CD14-positive monocyte (primary cell): ENCODE measurements around the gene FGF14. TPM values are rescaled to one million over a fixed set of nuclear protein-coding genes. Genes with fewer than 3 reads are reported as not detected.

Source experiments
- DNase-seq, 3 donors: peaks; one replicate each; pipeline ENCODE4 v3.0.0-alpha.2; 2011 to 2022
- H2AFZ ChIP-seq: 2 replicates; pipeline ENCODE4 v1.6.0; 2012; ENCODE audit warnings: mild to moderate bottlenecking, low read depth, low read length, inconsistent platforms; ENCODE audit not compliant: insufficient read depth, poor library complexity, severe bottlenecking
- H3K27ac ChIP-seq, 2 donors: 1 replicate in 1 of 2; 2 replicates in 1 of 2; pipeline ENCODE4 v1.5.1; 2012 to 2013; ENCODE audit warnings: low read length in 2 of 2, control low read depth in 1 of 2, inconsistent platforms in 1 of 2, low read depth in 1 of 2, mild to moderate bottlenecking in 1 of 2
- H3K27me3 ChIP-seq, 2 donors: one replicate each; pipeline versions ENCODE4 v1.6.0 to v1.6.1; 2011 to 2013; ENCODE audit warnings: low read length in 2 of 2; ENCODE audit not compliant: control insufficient read depth in 2 of 2, insufficient read depth in 2 of 2
- H3K36me3 ChIP-seq, 2 donors: replicated peaks in 1 of 2; 1 replicate in 1 of 2; 2 replicates in 1 of 2; pipeline versions ENCODE4 v1.5.1 to v1.6.1; 2012 to 2013; ENCODE audit warnings: low read length in 2 of 2, control low read depth in 1 of 2, inconsistent platforms in 1 of 2, mild to moderate bottlenecking in 1 of 2; ENCODE audit not compliant: insufficient read depth in 2 of 2, control insufficient read depth in 1 of 2
- H3K4me1 ChIP-seq, 2 donors: 1 replicate in 1 of 2; 2 replicates in 1 of 2; pipeline versions ENCODE4 v1.5.1 to v1.6.1; 2012 to 2013; ENCODE audit warnings: low read length in 2 of 2, control low read depth in 1 of 2, inconsistent platforms in 1 of 2, mild to moderate bottlenecking in 1 of 2, moderate library complexity in 1 of 2; ENCODE audit not compliant: insufficient read depth in 2 of 2, control insufficient read depth in 1 of 2
- H3K4me2 ChIP-seq: replicated peaks from 2 replicates; pipeline ENCODE3; 2012; ENCODE audit warnings: low read length, moderate library complexity, mild to moderate bottlenecking; ENCODE audit not compliant: poor library complexity, severe bottlenecking; ENCODE audit errors: extremely low read depth
- H3K4me3 ChIP-seq, 3 experiments: fragments of 200-600 bp in 1 of 3; sonication (generic) in 1 of 3; replicated peaks in 1 of 3; 1 replicate in 2 of 3; 2 replicates in 1 of 3; pipeline ENCODE4 v1.5.1; 2011 to 2013; ENCODE audit warnings: low read length in 3 of 3, mild to moderate bottlenecking in 3 of 3, control low read depth in 2 of 3, low read depth in 2 of 3, inconsistent platforms in 1 of 3, moderate library complexity in 1 of 3
- H3K79me2 ChIP-seq: 2 replicates; pipeline ENCODE4 v1.6.0; 2012; ENCODE audit warnings: mild to moderate bottlenecking, control low read depth, inconsistent platforms, low read length, moderate library complexity; ENCODE audit not compliant: insufficient read depth
- H3K9ac ChIP-seq: 2 replicates; pipeline ENCODE4 v1.6.0; 2017; ENCODE audit warnings: low read length, mild to moderate bottlenecking; ENCODE audit not compliant: insufficient read depth, poor library complexity, severe bottlenecking
- H3K9me3 ChIP-seq, 2 donors: replicated peaks in 1 of 2; 1 replicate in 1 of 2; 2 replicates in 1 of 2; pipeline versions ENCODE4 v1.5.1 to v1.6.1; 2012 to 2013; ENCODE audit warnings: low read length in 2 of 2, control low read depth in 1 of 2; ENCODE audit not compliant: control insufficient read depth in 1 of 2, insufficient read depth in 1 of 2
- H4K20me1 ChIP-seq: 2 replicates; pipeline ENCODE4 v1.6.0; 2012; ENCODE audit warnings: mild to moderate bottlenecking, low read length, control low read depth, moderate library complexity; ENCODE audit not compliant: insufficient read depth
- H3K27ac Mint-ChIP-seq, 7 donors: one replicate each; pipeline ENCODE4 v1.8.0; 2020; ENCODE audit warnings: mild to moderate bottlenecking in 7 of 7, mixed read lengths in 7 of 7, moderate library complexity in 6 of 7, inconsistent platforms in 2 of 7
- H3K27me3 Mint-ChIP-seq, 3 donors: one replicate each; pipeline ENCODE4 v1.8.0; 2021 to 2022; ENCODE audit warnings: low read depth in 3 of 3, mild to moderate bottlenecking in 3 of 3, mixed read lengths in 3 of 3, moderate library complexity in 3 of 3, inconsistent platforms in 1 of 3
- H3K36me3 Mint-ChIP-seq, 2 donors: one replicate each; pipeline ENCODE4 v1.8.0; 2020; ENCODE audit warnings: mixed read lengths in 2 of 2, inconsistent platforms in 1 of 2, mild to moderate bottlenecking in 1 of 2
- H3K4me1 Mint-ChIP-seq: one replicate; pipeline ENCODE4 v1.8.0; 2020; ENCODE audit warnings: mild to moderate bottlenecking, mixed read lengths
- H3K4me3 Mint-ChIP-seq, 2 donors: one replicate each; pipeline ENCODE4 v1.8.0; 2020; ENCODE audit warnings: mild to moderate bottlenecking in 2 of 2, mixed read lengths in 2 of 2, moderate library complexity in 1 of 2
- H3K9me3 Mint-ChIP-seq, 7 donors: one replicate each; pipeline ENCODE4 v1.8.0; 2020 to 2022; ENCODE audit warnings: mixed read lengths in 7 of 7, mild to moderate bottlenecking in 6 of 7, moderate library complexity in 6 of 7, inconsistent platforms in 2 of 7
- CTCF ChIP-seq: fragments of 200-600 bp; IDR thresholded peaks from one replicate; pipeline ENCODE4 v1.8.0; 2022; ENCODE audit warnings: antibody characterized with exemption, mild to moderate bottlenecking
- whole genome bisulfite sequencing: methylation state at CpG from one replicate; pipeline ENCODE4 v1.1.5; 2013; ENCODE audit warnings: missing lambda C conversion rate; ENCODE audit not compliant: insufficient coverage; 5-methylcytosine and 5-hydroxymethylcytosine counted together
- intact Hi-C, 2 donors: fragments of 100-400 bp; cut with micrococcal nuclease; formaldehyde crosslinking; loops; one replicate each; pipeline versions ENCODE4 v1.15.0 to v1.15.1; 2023
- polyA plus RNA-seq, 3 donors: library from polyadenylated mRNA; depleted of rRNA in 1 of 3; unstranded in 2 of 3; stranded (reverse) in 1 of 3; fragments of 300-500 nt in 2 of 3; fragments of >200 nt in 1 of 3; fragmentation: Illumina TruSeq in 2 of 3; gene quantifications; 1 replicate in 2 of 3; 2 replicates in 1 of 3; pipeline ENCODE4 v1.2.3, GENCODE V29; 2012 to 2021

Gene FGF14
- polyA plus RNA-seq, 3 donors = not detected

GRCh38 chr13:101817898-101818297, 584.0 kb downstream of the FGF14 start:
- Mint-ChIP-seq H3K27me3 (no peaks in the 10 kb centered on the region), H3K9me3 (peaks cover 0 to 7% (median 0%) of the 10 kb centered on the region in 7 donors), H3K27ac (no peak overlapping the region), H3K36me3 (no peaks in the 10 kb centered on the region), H3K4me1 (no peaks in the 10 kb centered on the region), H3K4me3 (no peak overlapping the region)
- H3K4me1 ChIP-seq = no peaks in the 10 kb centered on the region
- H3K9me3 ChIP-seq = no peaks in the 10 kb centered on the region
- WGBS = no CpG with 5 or more reads among the region's 3 CpGs
- H3K4me3 ChIP-seq = no peak overlapping the region
- no peaks in the 10 kb centered on the region for H3K36me3 ChIP-seq
- no peaks in the 10 kb centered on the region for H3K27me3 ChIP-seq
- H3K79me2 ChIP-seq = no peaks in the 10 kb centered on the region
- no peak overlapping the region for H2AFZ ChIP-seq
- H3K27ac ChIP-seq = no peak overlapping the region
- TF ChIP-seq CTCF = no peak
- DNase-seq = no peak
- intact Hi-C loops = no loop called here
- no peak overlapping the region for H3K9ac ChIP-seq
- no peaks in the 10 kb centered on the region for H4K20me1 ChIP-seq
- H3K4me2 ChIP-seq = no peak overlapping the region

GRCh38 chr13:101811881-101812280, 590.0 kb downstream of the FGF14 start:
- no peaks in the 10 kb centered on the region for H4K20me1 ChIP-seq
- intact Hi-C loops = no loop called here
- no peak overlapping the region for H3K4me3 ChIP-seq
- H3K79me2 ChIP-seq = no peaks in the 10 kb centered on the region
- Mint-ChIP-seq H3K27ac (no peak overlapping the region), H3K9me3 (peaks cover 0 to 7% (median 0%) of the 10 kb centered on the region in 7 donors), H3K36me3 (no peaks in the 10 kb centered on the region), H3K4me1 (no peaks in the 10 kb centered on the region), H3K27me3 (no peaks in the 10 kb centered on the region), H3K4me3 (no peak overlapping the region)
- no peaks in the 10 kb centered on the region for H3K9me3 ChIP-seq
- H3K36me3 ChIP-seq = no peaks in the 10 kb centered on the region
- H3K4me2 ChIP-seq = no peak overlapping the region
- no peak overlapping the region for H3K9ac ChIP-seq
- H3K27me3 ChIP-seq = no peaks in the 10 kb centered on the region
- H3K4me1 ChIP-seq = no peaks in the 10 kb centered on the region
- no peak overlapping the region for H3K27ac ChIP-seq
- no peak for TF ChIP-seq CTCF
- DNase-seq = no peak
- H2AFZ ChIP-seq = no peak overlapping the region
- WGBS = no CpG with 5 or more reads among the region's 1 CpG
